Midbrain (tissue), 1 donor: Measurements from ENCODE around the gene ATF1.
A peak's percentile ranks its signal among the peaks of the same experiment; 100 is the strongest.
"Not testable (repeated sequence)": the region's sequence is repeated elsewhere in the genome, so short reads cannot be mapped to it uniquely, and the experiment has no call there.

Source experiments
- DNase-seq: peaks from one replicate; lab custom pipeline; 2025; lab: John Stamatoyannopoulos, UW

The ATF1 gene

DNA sequence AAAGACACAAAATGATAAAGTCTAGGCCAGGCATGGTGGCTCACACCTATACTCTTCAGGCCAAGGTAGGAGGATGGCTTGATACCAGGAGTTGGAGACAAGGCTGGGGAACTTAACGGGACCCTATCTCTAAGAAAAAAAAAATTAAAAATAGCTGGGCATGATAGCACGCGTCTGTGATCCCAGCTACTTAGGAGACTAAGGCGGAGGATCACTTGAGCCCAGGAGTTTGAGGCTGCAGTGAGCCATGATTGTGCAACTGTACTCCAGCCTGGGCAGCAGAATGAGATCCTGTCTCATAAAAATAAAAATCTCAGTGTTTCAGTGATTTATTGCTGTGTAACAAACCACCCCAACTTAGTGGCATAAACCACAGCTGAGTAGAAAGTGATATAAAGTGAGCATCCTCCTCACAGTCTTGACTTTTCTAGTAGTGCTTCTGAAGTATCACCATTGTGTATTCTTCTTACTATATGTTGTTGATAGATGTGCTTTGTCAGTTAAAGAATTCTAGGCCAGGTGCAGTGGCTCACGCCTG is 10.6 kb upstream of the ATF1 start:
- no peak for DNase-seq

- DNase-seq: peak; percentile 54
These were observed 589 bp downstream of the ATF1 start for GRCh38 chr12:50764286-50765094.

- peak; percentile 59 for DNase-seq
These were observed 1.4 kb downstream of the ATF1 start for GRCh38 chr12:50765095-50765911.

DNA sequence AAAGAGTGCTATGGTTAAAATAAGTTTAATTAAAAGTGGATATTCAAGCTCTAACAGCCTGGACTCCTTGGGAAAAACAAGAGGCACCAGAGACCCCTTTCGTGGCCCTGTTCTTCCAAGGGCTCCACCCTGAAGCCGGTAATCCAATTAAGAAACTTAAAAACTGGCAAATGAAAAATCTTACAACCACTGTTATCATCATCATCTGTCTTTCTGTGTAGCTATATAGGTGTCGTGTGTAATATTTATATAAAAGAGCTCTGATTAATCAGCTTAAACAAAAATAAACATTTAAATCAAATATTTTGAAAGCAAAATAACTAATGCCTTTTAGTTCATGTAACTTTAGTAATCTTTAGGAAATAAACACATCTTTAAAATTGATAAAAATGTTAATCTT is 4.5 kb downstream of the ATF1 start:
- DNase-seq: no peak

- DNase-seq: not testable (repeated sequence)
These were observed 4.9 kb downstream of the ATF1 start for GRCh38 chr12:50768813-50769212.

DNA sequence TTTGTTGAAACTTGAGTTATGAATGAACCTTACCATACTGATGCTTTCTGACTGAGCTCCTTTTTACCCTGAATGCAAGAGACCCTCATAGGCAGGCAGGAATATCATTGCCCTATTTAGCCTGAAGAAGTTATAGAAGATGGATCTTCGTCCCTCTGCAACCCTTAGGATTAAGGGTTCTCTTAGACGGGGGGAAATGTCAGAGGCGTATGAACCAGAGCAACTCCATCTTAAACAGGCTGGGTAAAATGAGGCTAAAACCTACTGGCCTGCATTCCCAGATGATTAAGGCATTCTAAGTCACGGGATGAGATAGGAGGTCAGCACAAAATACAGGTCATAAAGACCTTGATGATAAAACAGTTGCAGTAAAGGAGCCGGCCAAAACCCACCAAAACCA is 7.5 kb downstream of the ATF1 start:
- DNase-seq: no peak

GRCh38 chr12:50772470-50772869 is 8.6 kb downstream of the ATF1 start:
- no peak for DNase-seq

- DNase-seq: no peak
These were observed 9.0 kb downstream of the ATF1 start for GRCh38 chr12:50772877-50773276.

DNA sequence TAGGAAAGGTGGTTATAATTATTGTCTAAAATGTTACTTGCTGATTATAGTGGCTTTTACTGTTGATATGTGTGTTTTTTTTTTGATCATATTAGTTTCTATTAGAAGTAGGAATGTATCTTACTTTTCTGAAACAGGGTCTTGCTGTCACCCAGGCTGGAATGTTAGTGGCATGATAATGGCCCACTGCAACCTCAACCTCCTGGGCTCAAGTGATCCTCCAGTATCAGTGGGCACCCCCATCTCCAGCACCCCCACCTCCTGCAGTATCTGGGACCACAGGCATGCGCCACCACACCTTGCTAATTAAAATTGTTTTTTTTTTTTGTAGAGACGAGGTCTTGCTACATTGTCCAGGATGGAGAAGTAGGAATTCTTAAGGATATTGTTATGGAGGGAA is 11.3 kb downstream of the ATF1 start:
- DNase-seq: no peak

DNA sequence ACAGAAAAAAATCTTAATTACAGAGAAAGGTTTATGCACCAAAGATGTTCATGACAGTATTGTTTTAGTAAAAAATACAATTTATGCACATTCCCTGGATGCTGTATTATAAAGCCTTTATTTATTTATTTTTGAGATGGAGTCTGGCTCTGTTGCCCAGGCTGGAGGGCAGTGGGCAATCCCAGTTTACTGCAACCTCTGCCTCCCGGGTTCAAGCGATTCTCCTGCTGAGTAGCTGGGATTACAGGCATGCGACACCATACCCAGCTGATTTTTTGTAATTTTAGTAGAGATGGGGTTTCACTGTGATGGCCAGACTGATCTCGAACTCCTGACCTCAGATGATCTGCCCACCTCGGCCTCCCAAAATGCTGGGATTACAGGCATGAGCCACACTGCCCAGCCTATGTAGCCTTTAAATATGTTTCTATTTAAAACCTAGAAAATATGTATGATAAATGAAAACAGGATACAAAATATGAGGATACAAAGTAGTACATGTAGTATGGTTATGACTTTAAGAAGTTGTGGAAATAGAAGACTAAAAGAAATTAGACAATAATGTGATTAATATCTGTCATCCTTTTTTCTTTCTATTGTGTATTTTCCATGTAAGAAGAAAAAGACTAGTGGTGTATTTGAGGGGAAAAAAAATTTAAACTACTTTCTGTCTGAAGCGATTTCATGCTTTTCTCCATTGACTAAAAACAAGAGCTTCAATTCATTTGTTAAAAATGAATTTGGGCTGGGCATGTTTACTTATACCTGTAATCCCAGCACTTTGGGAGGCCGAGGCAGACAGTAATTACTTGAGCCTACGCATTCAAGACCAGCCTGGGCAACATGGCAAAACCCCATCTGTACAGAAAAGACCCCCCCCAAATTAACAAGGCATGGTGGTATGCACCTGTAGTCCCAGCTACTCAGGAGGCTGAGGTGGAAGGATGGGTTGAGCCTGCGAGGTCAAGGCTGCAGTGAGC is 13.1 kb downstream of the ATF1 start:
- DNase-seq: no peak

DNA sequence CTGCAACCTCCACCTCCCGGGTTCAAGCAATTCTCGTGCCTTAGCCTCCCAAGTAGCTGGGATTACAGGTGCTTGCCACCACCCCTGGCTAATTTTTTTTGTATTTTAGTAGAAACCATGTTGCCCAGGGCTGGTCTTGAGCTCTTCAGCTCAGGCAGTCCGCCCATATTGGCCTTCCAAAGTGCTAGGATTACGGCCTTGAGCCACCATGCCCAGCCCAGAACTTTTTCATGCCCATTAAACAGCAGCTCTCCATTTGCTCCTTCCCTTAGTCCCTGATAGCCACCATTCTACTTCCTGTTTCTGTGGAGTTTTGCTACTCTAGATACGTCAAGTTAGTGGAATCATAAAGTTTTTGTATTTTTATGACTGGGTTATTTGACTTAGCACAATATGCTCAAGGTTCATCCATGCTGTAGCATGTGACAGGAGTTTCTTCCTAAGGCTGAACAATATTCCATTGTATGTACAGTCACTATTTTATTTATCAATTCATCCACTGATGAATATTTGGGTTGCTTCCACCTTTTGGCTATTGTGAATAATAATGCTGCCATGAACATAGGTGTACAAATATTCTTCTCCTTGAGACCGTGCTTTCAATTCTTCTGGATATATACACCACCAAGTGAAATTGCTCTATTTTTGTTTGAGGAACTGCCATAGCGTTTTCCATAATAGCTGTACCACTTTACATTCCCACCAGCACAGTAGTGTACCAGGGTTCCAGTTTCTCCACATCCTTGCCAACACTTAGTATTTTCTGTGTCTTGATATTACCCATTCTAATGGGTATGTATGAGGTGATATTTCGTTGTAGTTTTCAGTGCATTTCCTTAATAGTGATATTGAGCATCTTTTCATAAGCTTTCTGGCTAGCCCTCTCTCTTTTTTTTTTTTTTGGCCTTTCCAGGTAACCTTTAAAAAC is 15.0 kb downstream of the ATF1 start:
- DNase-seq: no peak

DNA sequence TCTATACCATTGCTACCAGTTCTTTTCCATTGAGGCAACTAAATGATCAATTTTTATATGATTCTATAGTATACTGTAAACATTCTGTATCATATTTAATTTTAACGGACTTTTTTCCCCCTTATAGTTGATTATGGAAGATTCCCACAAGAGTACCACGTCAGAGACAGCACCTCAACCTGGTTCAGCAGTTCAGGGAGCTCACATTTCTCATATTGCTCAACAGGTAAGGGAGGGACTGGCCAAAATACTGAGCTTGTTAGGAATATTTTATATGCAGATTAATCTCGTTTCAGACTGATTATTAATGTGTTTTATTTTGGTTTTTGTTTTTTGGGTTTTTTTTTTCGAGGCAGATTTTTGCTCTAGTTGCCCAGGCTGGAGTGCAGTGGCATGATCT is 16.1 kb downstream of the ATF1 start:
- no peak for DNase-seq

DNA sequence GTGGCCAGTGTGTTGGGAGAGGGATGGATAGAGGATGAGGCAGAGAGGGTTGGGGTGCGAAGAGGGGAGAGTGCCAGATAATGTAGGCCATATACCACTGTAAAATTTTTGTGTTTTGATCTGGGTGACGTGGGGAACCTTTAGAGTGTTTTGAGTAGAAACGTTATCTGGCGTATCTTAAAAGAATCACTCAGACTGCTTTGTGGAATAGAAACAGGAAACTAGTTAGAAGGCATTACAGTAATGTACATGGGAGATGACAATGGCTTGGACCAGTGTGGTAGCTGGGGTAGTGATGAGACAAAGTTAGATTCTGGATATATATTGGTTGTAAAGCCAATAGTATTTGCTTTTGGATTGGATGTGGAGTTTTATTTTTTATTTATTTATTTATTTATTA is 20.6 kb downstream of the ATF1 start:
- no peak for DNase-seq

- no peak for DNase-seq
These were observed 21.6 kb downstream of the ATF1 start for GRCh38 chr12:50785406-50786001.

GRCh38 chr12:50786498-50787231 is 22.8 kb downstream of the ATF1 start:
- DNase-seq: no peak

GRCh38 chr12:50787618-50788017 is 23.7 kb downstream of the ATF1 start:
- no peak for DNase-seq

- no peak for DNase-seq
These were observed 24.7 kb downstream of the ATF1 start for GRCh38 chr12:50788561-50788960.

DNA sequence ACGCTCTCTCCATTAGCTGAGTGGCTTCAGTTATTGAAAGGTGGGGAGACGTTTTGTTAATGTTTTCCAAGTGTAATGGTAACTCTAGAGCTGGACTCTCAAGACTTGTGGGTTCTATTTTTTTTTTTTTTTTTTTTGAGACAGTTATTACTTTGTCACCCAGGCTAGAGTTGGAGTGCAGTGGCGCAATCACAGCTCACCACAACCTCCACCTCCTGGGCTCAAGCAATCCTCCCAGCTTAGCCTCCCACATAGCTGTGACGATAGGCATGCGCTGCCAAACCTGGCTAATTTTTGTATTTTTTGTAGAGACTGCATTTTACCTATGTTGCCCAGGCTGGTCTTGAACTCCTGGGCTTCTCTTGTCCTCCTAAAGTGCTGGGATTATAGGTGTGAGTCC is 26.2 kb downstream of the ATF1 start:
- DNase-seq: no peak

- no peak for DNase-seq
These were observed 36.0 kb downstream of the ATF1 start for GRCh38 chr12:50799908-50800307.
